Fibroblast of lung (primary cell): Measurements from ENCODE around the gene HTRA2. TPM values are rescaled to one million over a fixed set of nuclear protein-coding genes. Genes with fewer than 3 reads are reported as not detected.

Experiments used
- DNase-seq, 2 donors: peaks; one replicate each; pipeline versions ENCODE4 v3.0.0 to v3.0.0-alpha.2; 2010; ENCODE audit warnings: low read depth in 2 of 2
- H2AFZ ChIP-seq: 2 replicates; pipeline ENCODE4 v1.5.1; 2012; ENCODE audit warnings: low read length, control low read depth, inconsistent platforms
- H3K27ac ChIP-seq: 2 replicates; pipeline ENCODE4 v1.5.1; 2011; ENCODE audit warnings: low read length, control low read depth; ENCODE audit not compliant: insufficient read depth
- H3K27me3 ChIP-seq: 2 replicates; pipeline ENCODE4 v1.5.1; 2011; ENCODE audit warnings: mild to moderate bottlenecking, low read length; ENCODE audit not compliant: control insufficient read depth, insufficient read depth
- H3K36me3 ChIP-seq: 2 replicates; pipeline ENCODE4 v1.5.1; 2011; ENCODE audit warnings: low read length; ENCODE audit not compliant: control insufficient read depth, insufficient read depth
- H3K4me1 ChIP-seq: 2 replicates; pipeline ENCODE4 v1.5.1; 2011; ENCODE audit warnings: low read length; ENCODE audit not compliant: control insufficient read depth, insufficient read depth; ENCODE audit errors: extremely low read depth
- H3K4me2 ChIP-seq: 2 replicates; pipeline ENCODE4 v1.5.1; 2011; ENCODE audit warnings: low read length, control low read depth; ENCODE audit not compliant: insufficient read depth; ENCODE audit errors: extremely low read depth
- H3K4me3 ChIP-seq, 4 experiments: fragments of 200-600 bp in 1 of 4; sonication (generic) in 1 of 4; replicated peaks in 1 of 4; 2 replicates each; pipeline ENCODE4 v1.5.1; 2011 to 2016; ENCODE audit warnings: low read length in 4 of 4, low read depth in 3 of 4, mild to moderate bottlenecking in 3 of 4, control low read depth in 2 of 4, inconsistent platforms in 1 of 4, mixed read lengths in 1 of 4; ENCODE audit not compliant: insufficient read depth in 1 of 4; ENCODE audit errors: control extremely low read depth in 1 of 4
- H3K79me2 ChIP-seq: 2 replicates; pipeline ENCODE4 v1.5.1; 2012; ENCODE audit warnings: mild to moderate bottlenecking, low read length, inconsistent platforms; ENCODE audit not compliant: control insufficient read depth, insufficient read depth
- H3K9ac ChIP-seq: 2 replicates; pipeline ENCODE4 v1.5.1; 2011; ENCODE audit warnings: mild to moderate bottlenecking, low read length, control low read depth; ENCODE audit not compliant: insufficient read depth
- H3K9me3 ChIP-seq: 2 replicates; pipeline ENCODE4 v1.5.1; 2012; ENCODE audit warnings: low read depth, low read length; ENCODE audit not compliant: control insufficient read depth, insufficient read depth
- H4K20me1 ChIP-seq: 2 replicates; pipeline ENCODE4 v1.5.1; 2011; ENCODE audit warnings: low read length; ENCODE audit not compliant: control insufficient read depth, insufficient read depth; ENCODE audit errors: extremely low read depth
- CTCF ChIP-seq, 2 donors: IDR thresholded peaks in 1 of 2; conservative IDR thresholded peaks in 1 of 2; 1 replicate in 1 of 2; 2 replicates in 1 of 2; pipeline ENCODE4 v1.5.1; 2011 to 2012; ENCODE audit warnings: low read length in 2 of 2, control low read depth in 1 of 2, inconsistent platforms in 1 of 2, low read depth in 1 of 2, mild to moderate bottlenecking in 1 of 2
- EZH2 ChIP-seq: IDR thresholded peaks from 2 replicates; pipeline ENCODE4 v1.5.1; 2012; ENCODE audit warnings: low read length, control low read depth, mild to moderate bottlenecking; ENCODE audit errors: missing control alignments
- polyA plus RNA-seq, 2 donors: library from polyadenylated mRNA; depleted of rRNA in 1 of 2; stranded (reverse) in 1 of 2; unstranded in 1 of 2; fragments of >200 nt; gene quantifications; 2 replicates each; pipeline ENCODE4 v1.2.1, GENCODE V29; 2011 to 2012; ENCODE audit warnings: missing spikeins in 1 of 2
- total RNA-seq: library from RNA; depleted of rRNA; stranded (reverse); fragments of >200 nt; gene quantifications from 2 replicates; pipeline ENCODE4 v1.2.1, GENCODE V29; 2014

Gene HTRA2
- total and polyA plus RNA-seq, 2 donors (not counting 1 experiment from before 2014, with no cell fraction given), result 18.8 to 45.7 TPM

GRCh38 chr2:74554820-74555531 is 25.2 kb downstream of the HTRA2 start:
- TF ChIP-seq EZH2 (no peak), CTCF (conservative IDR thresholded peaks at IDR 0.05 in 1 of 2, IDR thresholded peaks at IDR 0.05 in 1 of 2; ENCODE audit: low read depth in 1 of 2, low read length in 2 of 2) (no peak)
- H3K4me1 ChIP-seq, result peaks cover 4% of the 10 kb centered on the region

GRCh38 chr2:74555610-74556103 is 25.9 kb downstream of the HTRA2 start:
- Histone ChIP-seq H3K36me3 (peaks cover 4% of the 10 kb centered on the region), H3K4me2 (peak overlapping the region; percentile 85), H3K27ac (no peak overlapping the region), H3K9me3 (no peaks in the 10 kb centered on the region), H4K20me1 (no peaks in the 10 kb centered on the region), H3K4me1 (peaks cover 4% of the 10 kb centered on the region), H3K27me3 (no peaks in the 10 kb centered on the region), H3K4me3 (peak overlapping the region; percentile 52 to 98 (median 74)), H2AFZ (no peak overlapping the region), H3K79me2 (peaks cover 3% of the 10 kb centered on the region), H3K9ac (peak overlapping the region; percentile 35)
- no peak for DNase-seq
- TF ChIP-seq CTCF (conservative IDR thresholded peaks at IDR 0.05 in 1 of 2, IDR thresholded peaks at IDR 0.05 in 1 of 2; ENCODE audit: low read depth in 1 of 2, low read length in 2 of 2), result no peak
- no peak for TF ChIP-seq EZH2

More at GRCh38 chr2:74554820-74555531, 25.2 kb downstream of the HTRA2 start:
- peak; percentile 31 to 53 for DNase-seq
- H3K9ac ChIP-seq, result peak overlapping the region; percentile 35
- H3K27me3 ChIP-seq, result no peaks in the 10 kb centered on the region
- H3K4me3 ChIP-seq, result peak overlapping the region; percentile 52 to 98 (median 74)
- no peaks in the 10 kb centered on the region for H3K9me3 ChIP-seq
- no peaks in the 10 kb centered on the region for H4K20me1 ChIP-seq
- H2AFZ ChIP-seq, result peak overlapping the region; percentile 82
- H3K4me2 ChIP-seq, result peak overlapping the region; percentile 85
- H3K27ac ChIP-seq, result peak overlapping the region; percentile 52
- H3K36me3 ChIP-seq, result peaks cover 4% of the 10 kb centered on the region
- H3K79me2 ChIP-seq, result peaks cover 3% of the 10 kb centered on the region

- H2AFZ ChIP-seq, result no peak overlapping the region
- no peaks in the 10 kb centered on the region for H4K20me1 ChIP-seq
- no peak for TF ChIP-seq EZH2
- TF ChIP-seq CTCF (conservative IDR thresholded peaks at IDR 0.05 in 1 of 2, IDR thresholded peaks at IDR 0.05 in 1 of 2; ENCODE audit: low read depth in 1 of 2, low read length in 2 of 2), result no peak
- H3K9ac ChIP-seq, result no peak overlapping the region
- H3K4me2 ChIP-seq, result no peak overlapping the region
- no peaks in the 10 kb centered on the region for H3K27me3 ChIP-seq
- peaks cover 3% of the 10 kb centered on the region for H3K79me2 ChIP-seq
- H3K27ac ChIP-seq, result no peak overlapping the region
- no peak overlapping the region for H3K4me3 ChIP-seq
- peaks cover 4% of the 10 kb centered on the region for H3K4me1 ChIP-seq
- no peak for DNase-seq
- H3K9me3 ChIP-seq, result no peaks in the 10 kb centered on the region
- H3K36me3 ChIP-seq, result peaks cover 4% of the 10 kb centered on the region
Observed at GRCh38 chr2:74556159-74556558, 26.4 kb downstream of the HTRA2 start.
